Astrocyte (in vitro differentiated cells and primary cell): ENCODE measurements around the gene AHR.

Experiments
- EZH2 ChIP-seq: IDR thresholded peaks from 2 replicates; pipeline ENCODE4 v1.6.1; 2012; ENCODE audit warnings: mild to moderate bottlenecking, low read length, inconsistent platforms; ENCODE audit not compliant: insufficient read depth
- TF ChIP-seq, protein P1 (sequence below): IDR thresholded peaks from 2 replicates; pipeline ENCODE4 v1.5.1; 2011; ENCODE audit warnings: low read depth, mild to moderate bottlenecking, inconsistent platforms, low read length, moderate library complexity; ENCODE audit not compliant: insufficient read depth

DNA sequence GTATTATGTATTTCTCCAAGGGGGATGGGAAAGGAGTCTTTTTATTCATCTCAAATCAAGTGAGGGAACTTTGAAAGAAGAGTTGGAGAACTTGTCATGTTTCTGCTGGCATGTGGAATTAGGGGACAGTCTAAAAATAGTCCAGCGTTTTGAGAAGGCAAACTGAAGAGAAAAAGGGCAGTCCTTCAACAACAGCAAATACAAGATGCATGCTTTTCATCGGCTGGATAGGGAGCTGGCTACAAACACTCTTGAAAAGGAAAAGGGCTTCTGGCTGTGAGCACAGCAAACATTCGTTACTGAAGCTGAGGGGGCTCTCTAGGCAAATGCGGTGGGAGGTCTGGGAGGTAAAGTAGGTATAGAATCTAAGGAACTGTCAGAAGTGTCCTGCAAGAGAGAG lies 91.9 kb downstream of the AHR start:
- TF ChIP-seq, protein P1, sequence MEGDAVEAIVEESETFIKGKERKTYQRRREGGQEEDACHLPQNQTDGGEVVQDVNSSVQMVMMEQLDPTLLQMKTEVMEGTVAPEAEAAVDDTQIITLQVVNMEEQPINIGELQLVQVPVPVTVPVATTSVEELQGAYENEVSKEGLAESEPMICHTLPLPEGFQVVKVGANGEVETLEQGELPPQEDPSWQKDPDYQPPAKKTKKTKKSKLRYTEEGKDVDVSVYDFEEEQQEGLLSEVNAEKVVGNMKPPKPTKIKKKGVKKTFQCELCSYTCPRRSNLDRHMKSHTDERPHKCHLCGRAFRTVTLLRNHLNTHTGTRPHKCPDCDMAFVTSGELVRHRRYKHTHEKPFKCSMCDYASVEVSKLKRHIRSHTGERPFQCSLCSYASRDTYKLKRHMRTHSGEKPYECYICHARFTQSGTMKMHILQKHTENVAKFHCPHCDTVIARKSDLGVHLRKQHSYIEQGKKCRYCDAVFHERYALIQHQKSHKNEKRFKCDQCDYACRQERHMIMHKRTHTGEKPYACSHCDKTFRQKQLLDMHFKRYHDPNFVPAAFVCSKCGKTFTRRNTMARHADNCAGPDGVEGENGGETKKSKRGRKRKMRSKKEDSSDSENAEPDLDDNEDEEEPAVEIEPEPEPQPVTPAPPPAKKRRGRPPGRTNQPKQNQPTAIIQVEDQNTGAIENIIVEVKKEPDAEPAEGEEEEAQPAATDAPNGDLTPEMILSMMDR, result no peak
- no peak for TF ChIP-seq EZH2
